CD4-positive, alpha-beta T cell treated with Interleukin-6 for 4 hours (primary cell): ENCODE results near the gene PALM.
A peak's percentile ranks its signal among the peaks of the same experiment; 100 is the strongest.
"Not testable (repeated sequence)": the region's sequence is repeated elsewhere in the genome, so short reads cannot be mapped to it uniquely, and the experiment has no call there.

Experiments used
- DNase-seq: peaks from one replicate; pipeline ENCODE4 v3.0.0-alpha.2; 2020; ENCODE audit warnings: mixed read lengths

PALM gene, protein sequence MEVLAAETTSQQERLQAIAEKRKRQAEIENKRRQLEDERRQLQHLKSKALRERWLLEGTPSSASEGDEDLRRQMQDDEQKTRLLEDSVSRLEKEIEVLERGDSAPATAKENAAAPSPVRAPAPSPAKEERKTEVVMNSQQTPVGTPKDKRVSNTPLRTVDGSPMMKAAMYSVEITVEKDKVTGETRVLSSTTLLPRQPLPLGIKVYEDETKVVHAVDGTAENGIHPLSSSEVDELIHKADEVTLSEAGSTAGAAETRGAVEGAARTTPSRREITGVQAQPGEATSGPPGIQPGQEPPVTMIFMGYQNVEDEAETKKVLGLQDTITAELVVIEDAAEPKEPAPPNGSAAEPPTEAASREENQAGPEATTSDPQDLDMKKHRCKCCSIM

DNA sequence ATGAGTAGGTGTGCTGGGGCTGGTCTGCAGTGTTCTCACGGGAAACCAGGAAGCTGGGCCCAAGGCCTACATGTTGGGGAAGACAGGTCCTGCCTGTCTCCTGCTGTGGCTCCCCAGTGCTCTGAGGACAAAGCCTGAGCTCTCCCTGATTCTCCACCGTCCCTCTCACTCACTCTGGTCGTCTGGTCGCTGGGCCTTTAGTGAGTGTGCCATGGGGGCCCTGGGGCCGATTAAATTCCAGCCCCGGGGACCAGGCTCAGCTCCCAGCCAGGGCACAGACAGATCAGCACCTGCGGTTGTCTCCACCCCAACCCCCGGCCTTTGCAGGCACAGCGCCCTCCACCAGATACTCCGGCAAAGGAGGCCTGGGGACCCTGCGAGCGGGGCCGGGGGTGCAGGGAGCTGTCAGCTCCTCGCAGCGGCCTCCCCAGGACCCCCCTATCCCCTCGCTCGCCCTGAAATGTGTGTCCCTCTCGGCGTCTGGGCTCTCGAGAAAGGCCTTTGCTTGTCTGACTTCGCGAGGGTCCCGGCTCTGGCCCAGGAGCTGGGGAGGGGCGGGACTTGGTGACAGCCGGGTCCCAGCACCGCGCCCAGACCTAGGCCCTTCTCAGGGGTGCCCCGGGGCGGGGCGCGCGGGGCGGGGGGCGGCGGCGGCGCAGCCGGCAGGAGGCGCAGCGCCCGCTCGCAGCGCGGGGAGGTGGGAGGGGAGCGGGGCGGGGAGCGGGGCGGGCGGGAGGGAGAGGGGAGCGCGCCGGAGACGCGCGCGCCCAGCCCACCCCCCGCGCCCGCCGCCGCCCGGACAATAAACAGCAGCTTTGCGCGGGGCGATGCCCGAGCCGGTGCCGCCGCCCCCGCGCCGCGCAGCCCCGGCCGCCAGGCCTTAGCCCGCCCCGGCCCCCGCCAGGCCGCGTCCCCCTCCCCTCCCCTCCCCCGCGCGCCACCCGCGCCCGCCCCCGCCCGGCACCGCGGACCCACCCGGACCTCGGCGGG, at the start of gene PALM:
TSS of gene PALM (plus strand) at position 782 of the 990 bp plus-strand sequence. CDS start 212 bp downstream, outside the sequence.
- no peak for DNase-seq

DNA sequence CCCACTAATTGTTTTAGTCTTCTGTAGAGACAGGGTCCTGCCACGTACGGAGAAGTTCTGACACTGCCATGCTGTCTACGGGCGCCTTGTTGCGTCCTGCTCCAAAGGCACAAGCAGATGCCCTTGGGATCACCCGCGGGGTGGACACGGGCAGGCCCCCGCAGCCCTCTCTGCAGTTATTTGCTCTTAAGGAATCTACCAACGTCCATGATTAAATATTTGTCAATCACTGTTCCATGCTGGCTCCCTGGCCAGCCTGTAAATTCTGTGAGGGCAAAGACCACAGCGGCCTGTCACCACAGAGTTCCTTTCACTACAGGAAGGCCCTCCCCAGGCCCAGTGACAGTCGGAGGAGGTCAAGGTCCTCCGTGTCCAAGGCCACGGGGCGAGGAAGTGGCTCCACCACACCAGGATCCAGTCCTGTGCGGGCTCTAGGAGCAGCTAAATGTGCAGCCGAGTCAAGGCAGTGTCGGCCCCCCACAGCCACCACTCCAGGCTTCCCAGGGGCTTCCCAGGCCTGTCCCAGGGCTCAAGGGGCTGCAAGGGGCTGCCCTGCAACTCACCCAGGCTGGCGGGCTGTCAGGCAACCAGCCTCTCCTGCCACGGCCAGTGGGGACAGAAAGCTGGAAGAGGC, 47.8 kb upstream of the PALM start:
- no peak for DNase-seq

DNA sequence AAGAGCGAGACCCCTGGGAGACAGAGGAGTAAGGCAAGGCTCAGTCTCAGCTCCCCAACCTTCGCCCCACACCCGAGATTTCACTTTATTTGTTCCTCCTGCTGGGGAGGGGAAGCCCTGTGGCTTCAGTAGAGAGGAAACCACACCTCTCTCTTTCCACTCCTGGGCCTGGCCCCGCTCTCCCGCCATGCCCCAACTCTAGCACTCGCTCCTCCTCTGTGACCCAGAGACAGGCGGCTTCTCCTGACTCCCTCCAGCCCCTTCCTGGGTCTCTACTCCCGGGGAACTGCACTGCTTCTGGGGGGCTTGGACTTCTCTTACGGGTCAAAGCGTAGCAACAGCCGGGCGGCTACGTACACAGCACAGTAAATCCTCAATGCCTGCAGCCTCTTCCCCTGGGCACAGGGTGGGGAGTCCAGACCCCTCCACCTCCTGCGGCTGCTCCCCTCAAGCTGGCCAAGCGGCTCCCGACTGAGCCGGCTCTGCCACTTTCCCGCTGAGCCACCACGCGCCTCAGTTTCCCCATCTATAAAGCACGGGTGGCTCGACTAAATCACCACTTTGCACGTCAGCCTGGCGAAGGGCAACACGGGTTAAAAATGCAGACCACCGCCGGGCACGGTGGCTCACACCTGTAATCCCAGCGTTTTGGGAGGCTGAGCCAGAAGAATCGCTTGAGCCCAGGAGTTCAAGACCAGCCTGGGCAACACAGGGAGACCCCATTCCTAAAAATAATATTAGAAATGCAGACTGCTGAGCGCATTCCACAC, 47.1 kb upstream of the PALM start:
- peak; percentile 73 for DNase-seq

DNA sequence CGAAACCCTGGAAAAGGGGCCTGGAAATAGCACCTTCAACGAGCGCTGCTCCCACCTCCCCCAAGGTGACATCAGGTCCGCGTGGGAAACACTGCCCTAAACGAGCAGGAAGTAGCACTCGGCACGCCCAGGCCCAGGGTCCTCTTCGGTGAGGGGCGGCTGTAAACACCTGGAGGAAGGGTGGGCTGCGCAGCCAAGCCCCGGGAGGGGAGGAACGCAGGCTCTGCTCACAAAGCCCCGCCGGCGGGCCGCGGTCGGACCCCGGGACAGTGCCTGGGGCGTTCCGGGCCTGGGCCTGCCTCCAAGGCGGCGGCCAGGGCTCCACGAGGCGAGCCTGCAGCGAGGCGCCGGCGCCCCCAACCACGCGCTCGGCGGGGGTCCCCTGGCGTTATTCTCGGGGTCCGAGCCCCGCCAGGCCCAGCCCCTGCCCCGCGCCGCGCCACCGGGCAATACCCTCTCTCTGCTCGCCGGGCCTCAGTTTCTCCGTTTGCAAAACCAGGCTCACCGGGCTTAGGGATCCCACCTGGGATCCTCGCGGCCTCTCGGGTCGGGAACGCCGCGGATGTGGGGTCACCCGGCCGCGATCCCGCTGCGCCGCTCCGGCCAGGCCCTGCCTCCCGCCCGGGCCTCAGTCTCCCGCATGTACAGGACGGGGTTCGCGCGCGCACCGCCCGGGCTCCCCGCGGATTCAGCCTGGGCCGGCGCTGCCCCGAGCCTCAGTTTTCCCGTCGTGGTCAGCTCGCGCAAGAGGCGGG, 46.4 kb upstream of the PALM start:
- peak; percentile 81 for DNase-seq

DNA sequence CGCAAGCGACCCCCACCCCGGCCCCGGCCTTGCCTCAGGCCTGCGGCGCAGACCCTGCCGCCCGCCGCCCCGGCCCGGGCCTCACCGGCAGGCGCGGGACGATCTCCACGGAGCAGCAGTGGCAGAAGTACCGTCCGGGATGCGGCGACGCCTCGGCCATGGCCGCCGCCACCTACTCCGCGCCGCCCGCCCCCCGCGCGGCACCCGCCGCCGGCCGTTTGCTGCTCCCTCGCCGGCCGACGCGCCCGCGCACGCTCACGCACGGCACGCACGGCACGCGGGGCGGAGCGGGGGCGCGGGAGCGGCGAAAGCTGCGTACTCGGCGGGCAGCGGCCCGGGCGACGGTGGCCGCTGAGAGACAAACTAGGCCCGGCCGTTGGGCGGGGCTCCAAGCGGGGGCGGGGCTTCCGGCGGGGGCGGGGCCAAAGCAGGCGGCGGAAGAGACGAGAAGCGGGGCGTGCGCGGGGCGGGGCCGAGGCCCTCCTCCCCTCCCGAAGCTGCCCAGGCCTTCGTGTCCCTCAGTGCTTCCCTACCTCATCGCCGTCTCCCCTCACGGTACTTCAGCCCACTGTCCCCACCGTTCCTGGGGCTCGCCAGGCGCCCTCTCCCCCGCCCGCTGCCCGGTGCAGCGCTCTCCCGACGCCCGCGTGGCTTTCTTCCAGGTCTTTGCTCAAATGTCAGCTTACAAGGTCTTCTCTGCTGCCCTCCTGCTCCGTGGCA, 45.6 kb upstream of the PALM start, which contains the start of gene RNF126:
TSS of gene RNF126 (minus strand) at position 253 of the 720 bp plus-strand sequence. CDS start at position 160, 93 bp downstream.
- peak; percentile 96 for DNase-seq

DNA sequence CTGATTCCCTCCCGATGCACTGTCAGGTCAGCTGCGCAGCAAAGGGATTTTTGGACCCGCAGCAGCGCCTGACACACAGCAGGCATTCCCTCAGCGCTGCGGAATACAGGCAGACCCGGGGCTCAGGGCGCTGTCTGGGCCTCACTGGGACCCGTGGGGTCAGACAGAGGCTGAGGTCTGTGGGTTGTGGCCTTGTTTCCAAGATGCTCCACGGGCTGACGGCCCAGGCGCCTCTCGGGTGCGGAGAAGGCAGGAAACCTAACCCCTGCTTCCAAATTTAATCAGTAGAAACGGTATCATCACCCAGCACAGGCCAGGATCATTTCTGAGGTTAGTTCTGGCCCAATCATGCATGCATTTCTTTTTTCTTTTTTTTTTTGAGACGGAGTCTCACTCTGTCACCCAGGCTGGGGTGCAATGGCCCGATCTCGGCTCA, 45.0 kb upstream of the PALM start:
- no peak for DNase-seq

DNA sequence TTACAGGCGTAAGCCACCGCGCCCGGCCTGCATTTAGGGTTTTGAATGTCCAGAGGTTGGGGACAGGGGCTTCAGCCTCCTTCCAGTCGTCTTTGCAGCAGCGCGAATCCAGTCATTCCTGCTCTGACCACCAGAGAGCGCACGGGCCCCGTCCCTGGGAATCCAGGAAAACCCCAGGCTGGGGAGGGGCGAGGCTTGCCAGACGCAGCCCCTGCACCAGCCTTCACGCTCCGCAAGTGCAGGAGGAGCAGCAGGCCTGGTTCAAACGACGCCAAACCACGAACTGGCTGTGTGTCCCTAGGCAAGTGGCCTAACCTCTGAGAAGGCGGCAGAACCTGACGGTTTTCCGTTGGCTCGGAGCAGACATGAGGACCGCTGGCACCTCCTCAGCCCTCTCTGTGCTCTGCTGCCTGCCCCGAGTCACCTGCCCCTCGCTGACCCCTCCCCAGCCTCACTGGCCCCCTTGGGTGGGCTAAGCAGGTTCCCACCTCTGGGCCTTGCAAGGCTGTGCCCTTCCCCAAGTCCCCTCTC, 43.8 kb upstream of the PALM start:
- peak; percentile 86 for DNase-seq

DNA sequence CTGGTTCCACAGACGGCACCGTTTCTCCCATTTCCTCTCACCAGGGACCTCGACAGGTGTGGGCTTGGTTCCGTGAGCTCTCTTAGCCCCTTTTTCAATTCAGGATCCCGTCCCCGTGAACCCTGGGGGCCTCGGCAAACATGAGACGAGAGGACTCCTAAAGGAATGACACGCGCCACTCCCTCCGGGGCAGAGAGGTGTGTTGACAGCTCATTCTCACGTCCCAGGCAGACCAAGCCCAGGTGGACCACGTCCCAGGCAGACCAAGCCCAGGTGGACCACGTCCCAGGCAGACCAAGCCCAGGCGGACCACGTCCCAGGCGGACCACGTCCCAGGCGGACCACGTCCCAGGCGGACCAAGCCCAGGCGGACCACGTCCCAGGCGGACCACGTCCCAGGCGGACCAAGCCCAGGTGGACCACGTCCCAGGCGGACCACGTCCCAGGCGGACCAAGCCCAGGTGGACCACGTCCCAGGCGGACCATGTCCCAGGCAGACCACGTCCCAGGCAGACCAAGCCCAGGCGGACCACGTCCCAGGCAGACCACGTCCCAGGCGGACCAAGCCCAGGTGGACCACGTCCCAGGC, 41.7 kb upstream of the PALM start:
- DNase-seq = not testable (repeated sequence)

DNA sequence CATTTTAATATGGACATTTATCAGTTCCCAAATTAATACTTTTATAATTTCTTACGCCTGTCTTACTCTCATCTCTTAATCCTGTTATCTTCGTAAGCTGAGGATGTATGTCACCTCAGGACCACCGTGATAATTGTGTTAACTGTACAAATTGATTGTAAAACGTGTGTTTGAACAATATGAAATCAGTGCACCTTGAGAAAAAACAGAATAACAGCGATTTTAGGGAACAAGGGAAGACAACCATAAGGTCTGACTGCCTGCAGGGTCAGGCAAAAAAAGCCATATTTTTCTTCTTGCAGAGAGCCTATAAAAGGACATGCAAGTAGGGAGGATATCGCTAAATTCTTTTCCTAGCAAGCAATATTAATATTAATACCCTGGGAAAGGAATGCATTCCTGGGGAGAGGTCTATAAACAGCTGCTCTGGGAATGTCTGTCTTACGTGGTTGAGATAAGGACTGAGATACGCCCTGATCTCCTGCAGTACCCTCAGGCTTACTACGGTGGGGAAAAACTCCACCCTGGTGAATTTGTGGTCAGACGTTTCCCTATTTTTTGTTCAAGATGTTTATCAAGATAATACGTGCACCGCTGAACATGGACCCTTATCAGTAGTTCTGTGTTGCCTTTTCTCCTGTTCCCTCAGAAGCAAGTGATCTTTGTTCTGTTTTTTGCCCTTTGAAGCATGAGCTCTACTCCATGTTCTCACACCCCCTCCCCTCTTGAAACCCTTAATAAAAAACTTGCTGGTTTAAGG, 39.9 kb upstream of the PALM start:
- DNase-seq = not testable (repeated sequence)

DNA sequence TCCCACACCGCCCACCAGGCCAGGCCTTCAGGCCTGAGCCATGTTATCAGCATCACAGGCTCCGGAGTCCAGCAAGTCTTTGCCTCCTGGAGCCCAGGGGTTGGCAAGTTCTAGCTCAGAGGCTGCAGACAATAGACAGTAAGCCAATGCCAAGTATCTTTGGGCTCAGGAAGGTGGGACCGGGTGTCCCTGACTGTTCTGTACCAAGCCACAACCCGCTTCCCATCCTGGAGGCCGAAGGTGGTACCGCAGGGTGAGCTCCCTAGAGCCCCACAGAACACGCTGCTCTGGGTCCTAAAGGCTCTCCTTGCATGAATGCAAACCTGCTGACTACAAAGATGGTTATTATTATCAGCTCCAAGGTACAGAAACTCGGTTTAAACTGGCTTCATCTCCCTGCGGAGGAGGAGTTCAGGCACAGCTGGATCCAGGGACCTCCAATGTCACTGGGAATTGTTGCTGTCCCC, 38.1 kb upstream of the PALM start:
- no peak for DNase-seq

DNA sequence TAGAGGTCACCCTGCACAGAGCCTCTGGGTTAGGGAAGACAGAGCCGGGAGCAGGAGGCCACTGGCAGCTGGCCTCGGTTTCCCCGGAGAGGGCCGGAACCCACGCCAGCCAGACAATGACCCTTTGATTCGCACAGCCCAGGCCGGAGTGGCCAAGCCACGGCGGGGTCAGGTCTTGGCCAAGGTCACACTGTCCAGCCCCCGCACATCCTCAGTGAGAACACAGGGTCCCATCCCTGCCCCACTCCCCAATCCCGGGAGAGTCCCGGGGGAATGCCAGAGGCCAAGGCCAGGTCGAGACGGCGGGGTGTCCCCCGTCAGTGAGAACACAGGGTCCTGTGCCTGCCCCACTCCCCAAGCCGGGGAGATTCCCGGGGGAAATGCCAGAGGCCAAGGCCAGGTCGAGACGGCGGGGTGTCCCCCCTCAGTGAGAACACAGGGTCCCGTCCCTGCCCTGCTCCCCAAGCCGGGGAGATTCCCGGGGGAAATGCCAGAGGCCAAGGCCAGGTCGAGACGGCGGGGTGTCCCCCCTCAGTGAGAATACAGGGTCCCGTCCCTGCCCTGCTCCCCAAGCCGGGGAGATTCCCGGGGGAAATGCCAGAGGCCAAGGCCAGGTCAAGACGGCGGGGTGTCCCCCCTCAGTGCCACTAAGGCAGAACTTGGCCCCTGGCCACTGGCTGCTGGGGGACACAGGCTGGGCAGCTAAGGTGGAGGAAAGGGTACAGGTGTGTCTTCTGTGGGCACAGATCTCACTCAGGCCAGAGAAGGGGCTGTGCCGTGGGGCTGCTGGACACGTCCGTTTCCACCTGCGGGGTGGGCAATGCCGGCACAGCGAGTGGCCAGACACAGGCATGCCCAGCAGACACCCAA, 34.2 kb upstream of the PALM start:
- DNase-seq = no peak

DNA sequence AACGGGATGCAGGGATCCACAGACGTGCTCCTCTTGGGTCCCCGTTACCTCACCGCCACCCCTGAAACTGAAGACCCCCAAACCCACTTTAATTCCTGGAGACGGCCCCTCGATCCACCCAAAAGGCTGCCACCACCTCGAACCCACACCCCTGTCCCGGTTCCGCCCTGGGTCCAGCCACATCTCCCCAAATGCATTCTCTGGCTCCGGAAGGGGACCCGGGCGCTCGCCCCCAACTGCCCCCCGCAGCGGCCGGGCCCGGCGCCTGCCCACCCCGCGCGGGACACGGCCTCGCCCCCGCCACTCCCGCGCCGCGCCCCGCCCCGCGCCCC, 32.8 kb upstream of the PALM start:
- no peak for DNase-seq

DNA sequence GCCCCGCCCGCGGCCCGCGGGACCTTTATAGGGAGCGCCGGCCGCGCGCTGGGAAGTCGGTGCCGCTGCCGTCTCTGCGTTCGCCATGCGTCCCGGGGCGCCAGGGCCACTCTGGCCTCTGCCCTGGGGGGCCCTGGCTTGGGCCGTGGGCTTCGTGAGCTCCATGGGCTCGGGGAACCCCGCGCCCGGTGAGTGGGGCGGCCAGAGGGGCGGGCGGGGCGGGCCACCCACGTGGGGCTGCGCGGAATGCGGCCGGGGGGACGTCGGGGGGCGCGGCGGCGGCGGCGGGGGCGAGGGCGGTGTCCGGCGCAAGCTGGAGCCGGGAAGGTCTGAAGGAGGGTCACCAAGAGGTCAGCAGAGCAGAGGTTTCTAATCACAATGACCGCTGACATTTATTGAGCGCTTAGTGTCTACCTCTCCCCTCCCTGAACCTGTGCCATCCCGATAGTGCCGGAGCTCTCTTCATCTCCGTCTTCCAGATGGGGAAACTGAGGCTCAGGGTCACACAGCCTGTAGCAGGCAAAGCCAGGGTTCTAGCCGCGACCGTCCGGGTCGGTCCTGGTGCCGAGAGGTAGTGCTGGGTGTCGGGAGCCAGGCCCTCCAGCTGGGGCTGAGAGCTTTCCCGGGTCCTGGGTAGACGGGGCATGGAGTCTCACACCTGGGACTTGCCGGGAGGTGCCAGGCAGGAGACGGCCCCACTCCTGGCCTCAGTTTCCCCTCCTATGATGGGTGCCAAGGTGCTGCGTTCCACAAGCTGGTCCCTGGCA, 32.2 kb upstream of the PALM start, which contains the start of gene FSTL3:
TSS of gene FSTL3 (plus strand) at position 54 of the 767 bp plus-strand sequence. CDS start at position 86, 32 bp downstream.
- no peak for DNase-seq

DNA sequence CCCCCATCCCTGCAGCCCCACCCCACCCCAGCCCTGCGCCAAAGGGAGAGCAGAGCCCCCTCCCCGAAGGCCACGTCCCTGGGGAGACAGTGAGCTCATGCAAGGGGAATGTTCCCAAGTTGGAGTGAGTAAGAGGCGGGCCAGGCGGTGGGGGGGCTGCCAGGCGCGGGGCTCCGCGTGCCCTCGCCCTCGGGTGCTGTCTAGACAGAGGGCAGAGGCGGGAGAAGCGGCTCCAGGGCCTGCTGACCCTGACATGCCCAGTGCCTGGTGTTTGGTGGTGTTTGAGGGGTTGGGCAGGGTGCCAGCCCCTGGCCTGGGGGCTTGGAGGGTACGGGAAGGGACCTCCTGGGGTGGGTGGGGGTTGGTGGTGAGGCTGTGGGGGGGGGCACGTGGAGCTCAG, 31.5 kb upstream of the PALM start:
- no peak for DNase-seq

DNA sequence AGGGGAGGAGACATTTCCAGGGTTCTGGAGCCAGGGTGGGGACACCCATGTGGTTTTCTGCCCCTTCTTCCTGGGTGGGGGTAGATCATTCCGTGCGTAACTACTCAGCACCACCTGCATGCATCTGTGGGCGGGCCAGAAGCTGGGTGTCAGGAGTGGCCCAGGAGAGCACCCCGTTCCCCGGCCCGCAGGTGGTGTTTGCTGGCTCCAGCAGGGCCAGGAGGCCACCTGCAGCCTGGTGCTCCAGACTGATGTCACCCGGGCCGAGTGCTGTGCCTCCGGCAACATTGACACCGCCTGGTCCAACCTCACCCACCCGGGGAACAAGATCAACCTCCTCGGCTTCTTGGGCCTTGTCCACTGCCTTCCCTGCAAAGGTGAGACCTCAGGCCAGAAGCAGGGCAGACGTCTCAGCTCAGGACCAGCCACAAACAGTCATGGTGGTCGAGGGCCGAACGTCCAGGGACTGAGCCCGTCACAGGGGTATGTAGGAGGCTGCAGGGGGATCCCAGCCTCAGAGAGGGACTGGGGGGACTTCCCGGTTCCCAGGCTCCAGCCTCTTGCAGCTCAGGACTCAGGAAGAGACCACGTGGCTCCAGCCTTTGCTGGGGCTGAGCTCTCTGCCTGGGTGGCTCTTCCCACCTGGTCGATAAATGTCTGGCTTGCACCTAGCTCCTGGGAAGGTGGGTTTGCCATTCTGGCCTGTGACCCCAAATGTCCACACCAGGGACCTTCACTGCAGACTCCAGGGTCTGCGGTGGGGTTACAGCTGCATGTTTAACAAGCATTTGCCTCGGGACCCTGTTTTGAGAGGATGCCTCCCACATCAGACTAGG, 30.9 kb upstream of the PALM start:
- no peak for DNase-seq

DNA sequence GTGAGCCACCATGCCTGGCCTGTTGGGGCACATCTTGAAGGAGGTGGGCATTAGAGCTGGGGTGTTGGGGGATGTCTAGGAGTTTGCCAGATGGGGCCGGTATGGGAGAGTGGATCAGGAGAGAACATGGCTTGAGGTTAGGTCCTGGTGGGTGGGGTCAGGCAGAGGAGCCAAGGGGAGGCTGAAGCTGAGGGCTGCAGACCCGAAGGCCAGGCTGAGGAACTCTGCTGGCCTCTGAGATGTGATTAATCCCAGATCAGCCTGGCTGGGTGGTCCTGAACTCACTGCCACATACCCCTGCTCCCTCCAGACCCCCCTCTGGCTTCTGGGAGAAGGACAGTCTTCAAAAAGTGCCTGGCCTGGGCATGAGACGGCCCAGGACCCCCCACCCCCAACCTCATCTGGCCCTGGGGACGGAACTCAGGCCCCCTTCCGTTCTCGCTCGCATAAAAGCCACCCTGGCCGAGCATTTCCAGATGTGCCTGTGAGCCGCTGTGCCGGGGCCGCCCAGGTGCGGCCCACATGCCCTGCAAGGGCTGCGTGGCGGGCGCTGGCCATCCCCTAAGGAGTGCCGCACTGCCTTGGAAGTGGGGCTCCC, 29.8 kb upstream of the PALM start:
- no peak for DNase-seq
